ENCODE measurements around the gene SMYD4. TPM values are rescaled to one million over a fixed set of nuclear protein-coding genes. Genes with fewer than 3 reads are reported as not detected.
A peak's percentile ranks its signal among the peaks of the same experiment; 100 is the strongest.

SMYD4 gene
- total RNA-seq, 1 donor from 2014 or later: 24.0 TPM

DNA sequence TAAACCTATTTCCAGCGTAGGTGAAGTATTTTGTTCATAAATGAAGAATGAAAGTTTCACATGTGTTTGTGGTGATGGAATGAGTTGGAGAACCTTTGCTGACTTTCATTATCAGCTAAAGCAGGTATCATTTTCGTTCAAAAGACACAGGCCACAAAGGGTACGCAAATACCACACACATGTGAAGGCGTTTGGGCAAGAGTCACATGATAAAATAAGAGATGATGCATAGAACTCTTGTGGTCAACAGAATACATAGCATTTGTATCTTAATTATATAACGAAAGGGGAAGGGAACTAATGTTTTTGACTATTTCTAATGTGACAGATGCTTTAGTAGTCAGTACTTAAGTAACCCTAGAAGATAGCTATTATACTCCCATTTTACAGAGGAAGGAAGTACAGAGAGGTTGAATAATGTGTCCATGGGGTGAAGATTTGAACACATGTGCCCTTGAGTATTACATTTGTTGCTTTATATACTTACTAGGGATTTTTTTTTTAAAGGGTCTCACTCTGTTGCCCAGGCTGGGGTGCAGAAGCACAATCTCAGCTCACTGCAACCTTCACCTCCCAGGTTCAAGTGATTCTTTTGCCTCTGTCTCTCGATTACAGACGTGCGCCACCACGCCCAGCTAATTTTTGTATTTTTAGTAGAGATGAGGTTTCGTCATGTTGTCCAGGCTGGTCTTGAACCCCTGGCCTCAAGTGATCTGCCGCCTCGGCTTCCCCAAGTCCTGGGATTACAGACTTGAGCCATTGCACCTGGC is 4.9 kb upstream of the SMYD4 start:
- no peak overlapping the region for H3K27ac Mint-ChIP-seq
- no peak overlapping the region for H2AFZ ChIP-seq (replicated peaks)
- peaks cover 97% of the 10 kb centered on the region for H3K79me2 ChIP-seq (ENCODE audit: low read depth)
- no peak overlapping the region for H3K9ac ChIP-seq
- no peak for DNase-seq (ENCODE audit: low spot score)
- H3K27me3 ChIP-seq: no peaks in the 10 kb centered on the region
- H3K4me1 ChIP-seq: peaks cover 5% of the 10 kb centered on the region
- no peak overlapping the region for H3K27ac ChIP-seq
- no peak overlapping the region for H3K4me3 ChIP-seq
- peaks cover 10% of the 10 kb centered on the region for H3K36me3 Mint-ChIP-seq
- no peaks in the 10 kb centered on the region for H3K9me3 ChIP-seq (ENCODE audit: low read depth)
- H3F3A ChIP-seq (ENCODE audit: low read depth): peaks cover 8% of the 10 kb centered on the region
- peaks cover 44% of the 10 kb centered on the region for H4K20me1 ChIP-seq (ENCODE audit: low read depth)
- H3K4me3 Mint-ChIP-seq: no peak overlapping the region
- peaks cover 8% of the 10 kb centered on the region for H3K27me3 Mint-ChIP-seq (ENCODE audit: insufficient read depth, low read depth)
- H3K36me3 ChIP-seq: no peaks in the 10 kb centered on the region
- no peak overlapping the region for H3K4me2 ChIP-seq
- peaks cover 13% of the 10 kb centered on the region for H3K4me1 Mint-ChIP-seq
- no peak for TF ChIP-seq EZH2 (IDR thresholded peaks at IDR 0.05)
- no peak for TF ChIP-seq EZH2phosphoT487 (IDR thresholded peaks at IDR 0.05)
- TF ChIP-seq, protein P1, sequence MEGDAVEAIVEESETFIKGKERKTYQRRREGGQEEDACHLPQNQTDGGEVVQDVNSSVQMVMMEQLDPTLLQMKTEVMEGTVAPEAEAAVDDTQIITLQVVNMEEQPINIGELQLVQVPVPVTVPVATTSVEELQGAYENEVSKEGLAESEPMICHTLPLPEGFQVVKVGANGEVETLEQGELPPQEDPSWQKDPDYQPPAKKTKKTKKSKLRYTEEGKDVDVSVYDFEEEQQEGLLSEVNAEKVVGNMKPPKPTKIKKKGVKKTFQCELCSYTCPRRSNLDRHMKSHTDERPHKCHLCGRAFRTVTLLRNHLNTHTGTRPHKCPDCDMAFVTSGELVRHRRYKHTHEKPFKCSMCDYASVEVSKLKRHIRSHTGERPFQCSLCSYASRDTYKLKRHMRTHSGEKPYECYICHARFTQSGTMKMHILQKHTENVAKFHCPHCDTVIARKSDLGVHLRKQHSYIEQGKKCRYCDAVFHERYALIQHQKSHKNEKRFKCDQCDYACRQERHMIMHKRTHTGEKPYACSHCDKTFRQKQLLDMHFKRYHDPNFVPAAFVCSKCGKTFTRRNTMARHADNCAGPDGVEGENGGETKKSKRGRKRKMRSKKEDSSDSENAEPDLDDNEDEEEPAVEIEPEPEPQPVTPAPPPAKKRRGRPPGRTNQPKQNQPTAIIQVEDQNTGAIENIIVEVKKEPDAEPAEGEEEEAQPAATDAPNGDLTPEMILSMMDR (IDR thresholded peaks at IDR 0.05): no peak
- H3K9me3 Mint-ChIP-seq: no peaks in the 10 kb centered on the region

DNA sequence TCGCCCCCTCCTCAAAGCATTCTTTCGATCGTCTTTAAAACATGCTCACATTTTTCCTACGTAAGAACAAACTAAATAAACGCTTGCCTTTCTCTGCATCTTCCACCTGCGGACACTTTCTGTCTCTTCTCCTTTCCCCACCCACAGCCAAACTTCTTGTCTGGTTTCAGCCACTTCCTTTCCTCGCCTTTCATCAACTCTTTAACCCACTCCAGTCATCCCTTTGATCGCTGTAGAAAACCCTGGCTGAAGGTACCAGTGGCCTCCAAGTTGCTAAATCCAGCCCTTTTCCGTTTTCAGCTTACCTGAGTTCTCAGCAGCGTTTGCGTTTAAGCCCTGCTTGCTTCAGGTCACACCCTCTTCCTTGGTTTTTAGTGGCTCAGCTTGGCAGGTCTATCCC is 586 bp upstream of the SMYD4 start:
- DNase-seq (ENCODE audit: low spot score): peak; percentile 48
- no peaks in the 10 kb centered on the region for H3K9me3 Mint-ChIP-seq
- Histone ChIP-seq H4K20me1 (ENCODE audit: low read depth) (peaks cover 39% of the 10 kb centered on the region), H3F3A (ENCODE audit: low read depth) (peaks cover 8% of the 10 kb centered on the region), H3K79me2 (ENCODE audit: low read depth) (peaks cover 77% of the 10 kb centered on the region), H3K27ac (no peak overlapping the region), H3K9ac (peak overlapping the region; percentile 62), H3K4me2 (peak overlapping the region; percentile 89), H3K4me1 (peaks cover 5% of the 10 kb centered on the region), H3K9me3 (ENCODE audit: low read depth) (no peaks in the 10 kb centered on the region), H3K36me3 (no peaks in the 10 kb centered on the region), H3K27me3 (no peaks in the 10 kb centered on the region), H2AFZ (replicated peaks) (peak overlapping the region; percentile 92), H3K4me3 (peak overlapping the region; percentile 90)
- peak overlapping the region; percentile 97 for H3K4me3 Mint-ChIP-seq
- peaks cover 13% of the 10 kb centered on the region for H3K36me3 Mint-ChIP-seq
- H3K27ac Mint-ChIP-seq: peak overlapping the region; percentile 71
- H3K27me3 Mint-ChIP-seq (ENCODE audit: insufficient read depth, low read depth): peaks cover 4% of the 10 kb centered on the region
- TF ChIP-seq EZH2 (IDR thresholded peaks at IDR 0.05) (no peak), EZH2phosphoT487 (IDR thresholded peaks at IDR 0.05) (no peak)
- TF ChIP-seq, protein P1 (IDR thresholded peaks at IDR 0.05): no peak
- peaks cover 27% of the 10 kb centered on the region for H3K4me1 Mint-ChIP-seq

DNA sequence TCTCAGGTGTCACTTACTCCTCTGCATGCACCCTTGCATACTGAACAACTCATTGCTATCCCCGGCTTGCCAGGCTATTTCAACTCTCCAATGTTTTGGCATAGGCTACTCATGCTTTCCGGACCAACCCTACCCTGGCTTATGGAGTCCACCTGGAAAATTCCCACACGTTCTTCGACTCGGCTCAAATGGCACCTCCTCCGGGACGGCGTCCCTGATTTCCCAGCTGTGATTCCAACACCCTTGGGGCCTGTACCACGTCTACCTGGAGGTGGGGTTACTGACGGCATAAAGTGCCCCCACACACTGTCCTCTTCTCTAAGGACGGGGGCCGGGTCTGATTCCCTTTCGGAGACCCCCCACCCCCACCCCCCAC is 498 bp downstream of the SMYD4 start:
- Histone ChIP-seq H3K9me3 (ENCODE audit: low read depth) (no peaks in the 10 kb centered on the region), H3K27me3 (no peaks in the 10 kb centered on the region), H3F3A (ENCODE audit: low read depth) (peaks cover 8% of the 10 kb centered on the region), H3K27ac (no peak overlapping the region), H3K9ac (peak overlapping the region; percentile 67), H3K4me2 (peak overlapping the region; percentile 89), H2AFZ (replicated peaks) (peak overlapping the region; percentile 92), H4K20me1 (ENCODE audit: low read depth) (peaks cover 35% of the 10 kb centered on the region), H3K36me3 (no peaks in the 10 kb centered on the region), H3K79me2 (ENCODE audit: low read depth) (peaks cover 68% of the 10 kb centered on the region), H3K4me1 (peaks cover 5% of the 10 kb centered on the region), H3K4me3 (peak overlapping the region; percentile 90)
- no peak for TF ChIP-seq EZH2 (IDR thresholded peaks at IDR 0.05)
- TF ChIP-seq EZH2phosphoT487 (IDR thresholded peaks at IDR 0.05): no peak
- TF ChIP-seq, protein P1 (IDR thresholded peaks at IDR 0.05): no peak
- Mint-ChIP-seq H3K4me1 (peaks cover 27% of the 10 kb centered on the region), H3K27me3 (ENCODE audit: insufficient read depth, low read depth) (peaks cover 7% of the 10 kb centered on the region), H3K4me3 (peak overlapping the region; percentile 94), H3K9me3 (no peaks in the 10 kb centered on the region), H3K36me3 (peaks cover 18% of the 10 kb centered on the region), H3K27ac (peak overlapping the region; percentile 21)
- no peak for DNase-seq (ENCODE audit: low spot score)

Measured in neural progenitor cell (in vitro differentiated cells).